ENCODE results near the gene LPIN3. TPM values are rescaled to one million over a fixed set of nuclear protein-coding genes. Genes with fewer than 3 reads are reported as not detected.

LPIN3 gene
- total RNA-seq, 4 donors from 2014 or later, result 7.4 to 30.5 (median 10.2) TPM

GRCh38 chr20:41380551-41381193 is 40.1 kb downstream of the LPIN3 start:
- H3K27ac ChIP-seq, result no peak overlapping the region
- intact Hi-C loops (cut with DNase I; ENCODE audit: low total_unique reads), result no loop called here
- TF ChIP-seq, protein P1, sequence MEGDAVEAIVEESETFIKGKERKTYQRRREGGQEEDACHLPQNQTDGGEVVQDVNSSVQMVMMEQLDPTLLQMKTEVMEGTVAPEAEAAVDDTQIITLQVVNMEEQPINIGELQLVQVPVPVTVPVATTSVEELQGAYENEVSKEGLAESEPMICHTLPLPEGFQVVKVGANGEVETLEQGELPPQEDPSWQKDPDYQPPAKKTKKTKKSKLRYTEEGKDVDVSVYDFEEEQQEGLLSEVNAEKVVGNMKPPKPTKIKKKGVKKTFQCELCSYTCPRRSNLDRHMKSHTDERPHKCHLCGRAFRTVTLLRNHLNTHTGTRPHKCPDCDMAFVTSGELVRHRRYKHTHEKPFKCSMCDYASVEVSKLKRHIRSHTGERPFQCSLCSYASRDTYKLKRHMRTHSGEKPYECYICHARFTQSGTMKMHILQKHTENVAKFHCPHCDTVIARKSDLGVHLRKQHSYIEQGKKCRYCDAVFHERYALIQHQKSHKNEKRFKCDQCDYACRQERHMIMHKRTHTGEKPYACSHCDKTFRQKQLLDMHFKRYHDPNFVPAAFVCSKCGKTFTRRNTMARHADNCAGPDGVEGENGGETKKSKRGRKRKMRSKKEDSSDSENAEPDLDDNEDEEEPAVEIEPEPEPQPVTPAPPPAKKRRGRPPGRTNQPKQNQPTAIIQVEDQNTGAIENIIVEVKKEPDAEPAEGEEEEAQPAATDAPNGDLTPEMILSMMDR (IDR thresholded peaks at IDR 0.05), result no peak
- TF ChIP-seq POLR2A (IDR thresholded peaks at IDR 0.05), result no peak
- no peaks in the 10 kb centered on the region for H3K27me3 ChIP-seq
- H3K9me3 ChIP-seq, result no peaks in the 10 kb centered on the region
- H3K4me3 ChIP-seq, result no peak overlapping the region
- H3K4me1 ChIP-seq, result no peaks in the 10 kb centered on the region
- H3K36me3 ChIP-seq, result no peaks in the 10 kb centered on the region
- no peak for DNase-seq

GRCh38 chr20:41382791-41383305 is 42.2 kb downstream of the LPIN3 start:
- H3K36me3 ChIP-seq, result no peaks in the 10 kb centered on the region
- no peaks in the 10 kb centered on the region for H3K4me1 ChIP-seq
- H3K9me3 ChIP-seq, result no peaks in the 10 kb centered on the region
- no peaks in the 10 kb centered on the region for H3K27me3 ChIP-seq
- intact Hi-C loops (cut with DNase I; ENCODE audit: low total_unique reads), result no loop called here
- no peak overlapping the region for H3K4me3 ChIP-seq
- H3K27ac ChIP-seq, result no peak overlapping the region
- DNase-seq, result no peak
- TF ChIP-seq POLR2A (IDR thresholded peaks at IDR 0.05), result no peak
- TF ChIP-seq, protein P1 (IDR thresholded peaks at IDR 0.05), result no peak

- Histone ChIP-seq H3K27ac (peak overlapping the region in 1 of 2 donors; percentile 14), H3K4me1 (no peaks in the 10 kb centered on the region), H3K36me3 (no peaks in the 10 kb centered on the region), H3K27me3 (no peaks in the 10 kb centered on the region), H3K9me3 (no peaks in the 10 kb centered on the region), H3K4me3 (no peak overlapping the region)
- intact Hi-C loops (cut with DNase I; ENCODE audit: low total_unique reads), result no loop called here
- DNase-seq, result no peak
- TF ChIP-seq, protein P1 (IDR thresholded peaks at IDR 0.05), result no peak
- TF ChIP-seq POLR2A (IDR thresholded peaks at IDR 0.05), result no peak
These were observed 46.1 kb downstream of the LPIN3 start for GRCh38 chr20:41386502-41387427.

- no peak for DNase-seq
- no peaks in the 10 kb centered on the region for H3K9me3 ChIP-seq
- TF ChIP-seq, protein P1 (IDR thresholded peaks at IDR 0.05), result no peak
- TF ChIP-seq POLR2A (IDR thresholded peaks at IDR 0.05), result no peak
- H3K27ac ChIP-seq, result peak overlapping the region in 1 of 2 donors; percentile 14
- intact Hi-C loops (cut with DNase I; ENCODE audit: low total_unique reads), result no loop called here
- H3K4me1 ChIP-seq, result no peaks in the 10 kb centered on the region
- no peaks in the 10 kb centered on the region for H3K36me3 ChIP-seq
- H3K27me3 ChIP-seq, result no peaks in the 10 kb centered on the region
- H3K4me3 ChIP-seq, result no peak overlapping the region
These were observed 46.8 kb downstream of the LPIN3 start for GRCh38 chr20:41387444-41387851.

DNA sequence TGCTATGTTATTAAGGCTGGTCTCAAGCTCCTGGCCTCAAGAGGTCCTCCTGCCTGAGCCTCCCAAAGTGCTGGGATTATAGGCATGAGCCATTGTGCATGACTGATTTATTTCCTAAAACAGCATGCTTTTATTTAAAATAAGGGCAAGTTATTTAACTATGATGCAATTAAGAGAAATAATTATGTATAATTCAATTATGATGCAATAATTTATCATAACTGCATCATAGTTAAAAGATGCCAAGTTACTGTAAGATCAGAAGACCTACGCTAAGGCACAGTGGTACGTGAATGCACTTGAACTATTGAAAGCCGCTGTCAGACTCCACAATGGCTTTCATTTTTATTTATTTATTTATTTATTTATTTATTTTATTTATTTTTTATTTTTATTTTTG is 50.3 kb downstream of the LPIN3 start:
- H3K36me3 ChIP-seq, result no peaks in the 10 kb centered on the region
- DNase-seq, result no peak

More for the DNA sequence above, 50.3 kb downstream of the LPIN3 start:
- no peak overlapping the region for H3K27ac ChIP-seq
- intact Hi-C loops (cut with DNase I; ENCODE audit: low total_unique reads), result no loop called here
- no peaks in the 10 kb centered on the region for H3K4me1 ChIP-seq
- TF ChIP-seq, protein P1 (IDR thresholded peaks at IDR 0.05), result no peak
- TF ChIP-seq POLR2A (IDR thresholded peaks at IDR 0.05), result no peak
- H3K4me3 ChIP-seq, result no peak overlapping the region
- H3K27me3 ChIP-seq, result no peaks in the 10 kb centered on the region
- no peaks in the 10 kb centered on the region for H3K9me3 ChIP-seq

All from uterus (tissue), 4 donors.